Measurements from ENCODE around the gene PTPMT1.

Gene PTPMT1

GRCh38 chr11:47593934-47594855, 28.8 kb downstream of the PTPMT1 start, which contains the start of gene C1QTNF4:
Gene C1QTNF4 (minus strand): TSS chr11:47594411. CDS start chr11:47590810, 3,601 bp downstream.
- Histone ChIP-seq H3K79me2 (ENCODE audit: control insufficient read depth, low read length) (no peaks in the 10 kb centered on the region), H3K4me2 (ENCODE audit: low read length) (no peak within 1 kb of the TSS), H3K27me3 (ENCODE audit: control insufficient read depth, low read length) (peaks cover 25% of the 10 kb centered on the region), H3K27ac (ENCODE audit: low read depth, low read length) (no peak within 1 kb of the TSS), H4K20me1 (ENCODE audit: control insufficient read depth, insufficient read depth, low read depth, low read length) (no peaks in the 10 kb centered on the region), H3K4me1 (ENCODE audit: control insufficient read depth, low read length) (peaks cover 7% of the 10 kb centered on the region; the same call in 1 of the 2 replicates), H3K36me3 (ENCODE audit: control insufficient read depth, low read length) (no peaks in the 10 kb centered on the region), H3K4me3 (ENCODE audit: low read length) (no peak within 1 kb of the TSS), H3F3A (ENCODE audit: control insufficient read depth, insufficient read depth) (no peaks in the 10 kb centered on the region), H3K9me3 (ENCODE audit: control insufficient read depth, insufficient read depth, low read length) (no peaks in the 10 kb centered on the region), H3K9me2 (replicated peaks; ENCODE audit: control insufficient read depth, low read length) (no peaks in the 10 kb centered on the region)
- no peak for TF ChIP-seq EZH2phosphoT487 (IDR thresholded peaks at IDR 0.05; ENCODE audit: borderline replicate concordance, low read length)
- TF ChIP-seq CTCF (IDR thresholded peaks at IDR 0.05; ENCODE audit: low read depth, low read length, poor library complexity, severe bottlenecking) = no peak

GRCh38 chr11:47595029-47595428, 29.6 kb downstream of the PTPMT1 start:
- Histone ChIP-seq H3K4me3 (ENCODE audit: low read length) (no peak overlapping the region), H3K4me2 (ENCODE audit: low read length) (no peak overlapping the region), H3K9me3 (ENCODE audit: control insufficient read depth, insufficient read depth, low read length) (no peaks in the 10 kb centered on the region), H3K4me1 (ENCODE audit: control insufficient read depth, low read length) (peaks cover 7% of the 10 kb centered on the region; the same call in 1 of the 2 replicates), H3K79me2 (ENCODE audit: control insufficient read depth, low read length) (no peaks in the 10 kb centered on the region), H3F3A (ENCODE audit: control insufficient read depth, insufficient read depth) (no peaks in the 10 kb centered on the region), H4K20me1 (ENCODE audit: control insufficient read depth, insufficient read depth, low read depth, low read length) (no peaks in the 10 kb centered on the region), H3K36me3 (ENCODE audit: control insufficient read depth, low read length) (no peaks in the 10 kb centered on the region), H3K9me2 (replicated peaks; ENCODE audit: control insufficient read depth, low read length) (no peaks in the 10 kb centered on the region), H3K27me3 (ENCODE audit: control insufficient read depth, low read length) (peaks cover 25% of the 10 kb centered on the region), H3K27ac (ENCODE audit: low read depth, low read length) (no peak overlapping the region)
- TF ChIP-seq EZH2phosphoT487 (IDR thresholded peaks at IDR 0.05; ENCODE audit: borderline replicate concordance, low read length) (no peak), CTCF (IDR thresholded peaks at IDR 0.05; ENCODE audit: low read depth, low read length, poor library complexity, severe bottlenecking) (no peak)

- TF ChIP-seq CTCF (IDR thresholded peaks at IDR 0.05; ENCODE audit: low read depth, low read length, poor library complexity, severe bottlenecking) (no peak), EZH2phosphoT487 (IDR thresholded peaks at IDR 0.05; ENCODE audit: borderline replicate concordance, low read length) (no peak)
- Histone ChIP-seq H3K79me2 (ENCODE audit: control insufficient read depth, low read length) (no peaks in the 10 kb centered on the region), H3K4me2 (ENCODE audit: low read length) (no peak overlapping the region), H3K27me3 (ENCODE audit: control insufficient read depth, low read length) (peaks cover 25% of the 10 kb centered on the region), H3F3A (ENCODE audit: control insufficient read depth, insufficient read depth) (no peaks in the 10 kb centered on the region), H3K4me1 (ENCODE audit: control insufficient read depth, low read length) (peaks cover 7% of the 10 kb centered on the region; the same call in 1 of the 2 replicates), H3K27ac (ENCODE audit: low read depth, low read length) (no peak overlapping the region), H3K36me3 (ENCODE audit: control insufficient read depth, low read length) (no peaks in the 10 kb centered on the region), H4K20me1 (ENCODE audit: control insufficient read depth, insufficient read depth, low read depth, low read length) (no peaks in the 10 kb centered on the region), H3K4me3 (ENCODE audit: low read length) (no peak overlapping the region), H3K9me3 (ENCODE audit: control insufficient read depth, insufficient read depth, low read length) (no peaks in the 10 kb centered on the region), H3K9me2 (replicated peaks; ENCODE audit: control insufficient read depth, low read length) (no peaks in the 10 kb centered on the region)
Observed at GRCh38 chr11:47595967-47596366, 30.6 kb downstream of the PTPMT1 start.

Data from DOHH2 (cell line).